Nephron progenitor cell (in vitro differentiated cells): ENCODE measurements around the gene AP4B1.

Experiments
- DNase-seq: peaks from one replicate; pipeline ENCODE4 v3.0.0; 2021
- H3K27ac Mint-ChIP-seq: 2 replicates; pipeline ENCODE4 v1.8.0; 2021; ENCODE audit warnings: mild to moderate bottlenecking, moderate library complexity, mixed read lengths
- H3K27me3 Mint-ChIP-seq: 2 replicates; pipeline ENCODE4 v1.8.0; 2021; ENCODE audit warnings: mild to moderate bottlenecking, low read depth, mixed read lengths; ENCODE audit not compliant: poor library complexity
- H3K36me3 Mint-ChIP-seq: 2 replicates; pipeline ENCODE4 v1.8.0; 2021; ENCODE audit warnings: low read depth, mixed read lengths
- H3K4me1 Mint-ChIP-seq: 2 replicates; pipeline ENCODE4 v1.8.0; 2021; ENCODE audit warnings: mixed read lengths
- H3K4me3 Mint-ChIP-seq: 2 replicates; pipeline ENCODE4 v1.8.0; 2021; ENCODE audit warnings: mild to moderate bottlenecking, moderate library complexity, mixed read lengths
- H3K9me3 Mint-ChIP-seq: 2 replicates; pipeline ENCODE4 v1.8.0; 2021; ENCODE audit warnings: mild to moderate bottlenecking, moderate library complexity, mixed read lengths
- TF ChIP-seq, protein P1 (sequence below): fragments of 200-600 bp; sonication (generic); IDR thresholded peaks from 2 replicates; pipeline ENCODE4 v1.5.0; 2021; ENCODE audit warnings: antibody characterized with exemption

Gene AP4B1

DNA sequence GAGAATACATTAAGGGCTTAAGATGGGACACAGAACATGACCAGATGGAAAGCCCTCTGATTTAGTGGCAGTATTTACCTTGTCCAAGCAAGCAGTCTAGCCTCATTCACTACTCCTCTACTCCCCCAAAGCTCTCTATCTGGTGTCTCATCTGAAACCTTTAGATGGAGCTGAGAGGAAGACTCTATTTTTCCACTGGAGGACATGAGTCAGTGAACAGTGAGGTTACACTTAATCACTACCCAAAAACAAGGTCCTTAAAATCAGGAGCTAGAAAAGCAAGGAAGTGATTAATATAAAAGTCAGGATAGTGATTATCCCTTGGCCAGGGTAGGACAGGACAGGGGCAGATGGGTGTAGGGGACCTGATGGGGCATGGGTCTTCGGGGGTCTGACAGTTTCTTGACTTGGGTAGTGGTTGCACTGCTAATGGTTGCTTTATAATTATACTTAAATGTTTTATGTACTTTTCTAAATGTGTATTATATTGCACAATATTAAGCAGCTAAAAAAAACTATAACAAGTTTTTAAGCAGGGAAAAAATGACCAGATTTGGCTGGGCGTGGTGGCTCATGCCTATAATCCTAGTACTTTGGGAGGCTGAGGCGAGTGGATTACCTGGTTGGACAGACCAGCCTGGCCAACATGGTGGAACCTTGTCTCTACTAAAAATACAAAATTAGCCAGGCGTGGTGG lies 36.1 kb downstream of the AP4B1 start:
- no peaks in the 10 kb centered on the region for H3K36me3 Mint-ChIP-seq
- H3K9me3 Mint-ChIP-seq: no peaks in the 10 kb centered on the region
- H3K4me3 Mint-ChIP-seq: no peak overlapping the region
- H3K4me1 Mint-ChIP-seq: peaks cover 14% of the 10 kb centered on the region
- no peak overlapping the region for H3K27ac Mint-ChIP-seq
- TF ChIP-seq, protein P1, sequence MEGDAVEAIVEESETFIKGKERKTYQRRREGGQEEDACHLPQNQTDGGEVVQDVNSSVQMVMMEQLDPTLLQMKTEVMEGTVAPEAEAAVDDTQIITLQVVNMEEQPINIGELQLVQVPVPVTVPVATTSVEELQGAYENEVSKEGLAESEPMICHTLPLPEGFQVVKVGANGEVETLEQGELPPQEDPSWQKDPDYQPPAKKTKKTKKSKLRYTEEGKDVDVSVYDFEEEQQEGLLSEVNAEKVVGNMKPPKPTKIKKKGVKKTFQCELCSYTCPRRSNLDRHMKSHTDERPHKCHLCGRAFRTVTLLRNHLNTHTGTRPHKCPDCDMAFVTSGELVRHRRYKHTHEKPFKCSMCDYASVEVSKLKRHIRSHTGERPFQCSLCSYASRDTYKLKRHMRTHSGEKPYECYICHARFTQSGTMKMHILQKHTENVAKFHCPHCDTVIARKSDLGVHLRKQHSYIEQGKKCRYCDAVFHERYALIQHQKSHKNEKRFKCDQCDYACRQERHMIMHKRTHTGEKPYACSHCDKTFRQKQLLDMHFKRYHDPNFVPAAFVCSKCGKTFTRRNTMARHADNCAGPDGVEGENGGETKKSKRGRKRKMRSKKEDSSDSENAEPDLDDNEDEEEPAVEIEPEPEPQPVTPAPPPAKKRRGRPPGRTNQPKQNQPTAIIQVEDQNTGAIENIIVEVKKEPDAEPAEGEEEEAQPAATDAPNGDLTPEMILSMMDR: no peak
- no peak for DNase-seq
- H3K27me3 Mint-ChIP-seq: peaks cover 5% of the 10 kb centered on the region

- H3K9me3 Mint-ChIP-seq: no peaks in the 10 kb centered on the region
- H3K36me3 Mint-ChIP-seq: no peaks in the 10 kb centered on the region
- H3K27me3 Mint-ChIP-seq: peaks cover 8% of the 10 kb centered on the region
- H3K4me3 Mint-ChIP-seq: no peak overlapping the region
- no peak for DNase-seq
- no peaks in the 10 kb centered on the region for H3K4me1 Mint-ChIP-seq
- no peak overlapping the region for H3K27ac Mint-ChIP-seq
- TF ChIP-seq, protein P1: no peak
Measured at GRCh38 chr1:113861641-113862040, 43.0 kb downstream of the AP4B1 start.

GRCh38 chr1:113860891-113861290 lies 43.7 kb downstream of the AP4B1 start:
- TF ChIP-seq, protein P1: no peak
- no peak for DNase-seq
- Mint-ChIP-seq H3K27ac (no peak overlapping the region), H3K9me3 (no peaks in the 10 kb centered on the region), H3K4me3 (no peak overlapping the region), H3K36me3 (no peaks in the 10 kb centered on the region), H3K27me3 (peaks cover 8% of the 10 kb centered on the region), H3K4me1 (no peaks in the 10 kb centered on the region)

DNA sequence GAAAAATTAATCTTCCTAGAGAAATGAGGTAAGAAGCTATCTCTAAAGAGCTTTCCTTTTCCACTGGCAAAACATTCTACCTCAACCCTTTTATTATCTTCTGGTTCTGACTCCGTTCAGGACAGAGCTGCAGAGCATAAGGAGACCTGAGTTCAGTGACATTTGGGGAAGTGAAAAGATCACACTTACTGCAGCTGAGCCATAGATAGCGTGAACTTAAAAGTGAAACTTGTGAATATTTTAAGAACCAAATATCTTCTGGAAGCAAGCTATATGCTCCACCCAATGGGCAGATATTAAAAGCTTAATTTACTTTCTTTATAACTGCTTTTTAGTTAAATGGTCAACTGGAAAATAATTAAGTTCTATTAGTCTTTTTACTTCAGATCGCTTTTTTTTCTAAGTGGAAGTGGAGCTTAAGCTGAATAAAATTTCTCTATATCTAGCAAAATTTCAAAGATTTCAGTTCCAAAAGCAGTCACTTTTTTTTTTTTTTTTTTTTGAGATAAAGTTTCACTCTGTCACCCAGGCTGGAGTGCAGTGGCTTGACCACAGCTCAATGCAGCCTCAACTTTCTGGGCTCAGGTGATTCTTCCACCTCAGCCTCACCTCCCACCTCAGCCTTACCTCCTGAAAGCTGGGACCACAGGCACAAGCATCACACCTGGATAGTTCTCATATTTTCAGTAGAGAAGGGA lies 45.0 kb downstream of the AP4B1 start:
- Mint-ChIP-seq H3K4me3 (no peak overlapping the region), H3K9me3 (no peaks in the 10 kb centered on the region)

GRCh38 chr1:113858982-113859381 lies 45.6 kb downstream of the AP4B1 start:
- no peaks in the 10 kb centered on the region for H3K36me3 Mint-ChIP-seq
- peaks cover 5% of the 10 kb centered on the region for H3K27me3 Mint-ChIP-seq
- no peak for DNase-seq
- H3K27ac Mint-ChIP-seq: no peak overlapping the region
- H3K4me1 Mint-ChIP-seq: no peaks in the 10 kb centered on the region
- TF ChIP-seq, protein P1: no peak
- H3K4me3 Mint-ChIP-seq: no peak overlapping the region
- H3K9me3 Mint-ChIP-seq: no peaks in the 10 kb centered on the region

More for the DNA sequence above, 45.0 kb downstream of the AP4B1 start:
- Mint-ChIP-seq H3K27me3 (peaks cover 8% of the 10 kb centered on the region), H3K4me1 (no peaks in the 10 kb centered on the region), H3K36me3 (no peaks in the 10 kb centered on the region), H3K27ac (no peak overlapping the region)
- DNase-seq: no peak
- TF ChIP-seq, protein P1: no peak
